ENCODE data around the gene SLC39A9. TPM values are rescaled to one million over a fixed set of nuclear protein-coding genes. Genes with fewer than 3 reads are reported as not detected.

The SLC39A9 gene
- total RNA-seq = 86.3 and 91.2 TPM in 2 replicates

DNA sequence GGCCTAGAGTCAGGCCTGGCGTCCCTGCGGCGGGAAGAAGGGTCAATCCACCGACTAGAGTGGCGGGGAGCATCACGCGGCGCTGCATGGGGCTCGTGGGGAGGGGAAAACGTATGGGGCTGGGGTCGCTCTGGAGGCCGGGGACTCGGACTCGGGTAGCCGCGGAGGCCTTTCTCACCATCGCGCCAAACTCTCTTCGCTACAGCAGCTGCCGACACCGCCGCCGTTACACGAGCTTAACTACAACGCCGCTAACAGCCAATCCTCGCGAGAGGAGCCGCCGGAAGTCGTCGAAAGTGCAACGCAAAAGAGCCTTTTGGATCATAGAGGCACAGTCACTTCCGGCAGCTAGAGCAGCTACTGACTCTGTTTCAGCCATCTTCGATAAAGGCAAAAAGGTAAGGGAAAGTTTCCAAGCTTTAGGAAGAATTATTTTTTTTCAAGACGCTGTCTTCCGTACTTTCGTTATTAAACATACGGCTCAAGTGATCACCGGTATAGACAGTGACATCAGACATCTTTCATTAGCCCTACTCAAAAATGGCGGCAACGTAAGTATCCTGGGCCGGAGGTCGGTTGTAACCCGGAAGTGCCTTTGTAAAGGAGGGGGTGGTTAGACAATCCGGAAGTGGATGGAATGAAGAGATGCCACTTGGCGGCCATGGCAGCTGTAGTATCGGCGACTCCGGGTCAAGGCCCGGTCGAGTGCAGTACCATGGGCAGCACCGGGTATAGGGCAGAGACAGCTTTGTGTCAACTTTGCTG lies at the start of gene SLC39A9, which contains the start of gene ERH:
TSS of gene SLC39A9 (plus strand) at position 640 of the 765 bp plus-strand sequence. CDS start 678 bp downstream, outside the sequence.
TSS of gene ERH (minus strand) at position 247 of the 765 bp plus-strand sequence. CDS start at position 181, 66 bp downstream.

GRCh38 chr14:69484444-69485314 lies 86.2 kb downstream of the SLC39A9 start, which contains the start of gene PLEKHD1:
PLEKHD1 (plus strand) TSS chr14:69484728; CDS start chr14:69484966, 238 bp downstream.

Other genes with a start within 250 kb of the SLC39A9 start
- gene DCAF5, start 245.6 kb upstream of the SLC39A9 start, total RNA-seq = 10.3 and 15.7 TPM in 2 replicates
- 16.4 and 20.0 TPM in 2 replicates for gene EXD2, start 207.2 kb upstream of the SLC39A9 start, total RNA-seq
- gene GALNT16, start 138.5 kb upstream of the SLC39A9 start, total RNA-seq = 0.19 and 0.36 TPM in 2 replicates
- 216 and 360 TPM in 2 replicates for gene ERH, start 393 bp upstream of the SLC39A9 start, total RNA-seq
- under 0.01 TPM in 1 of 2 replicates, not detected in the other for gene PLEKHD1, start 86.0 kb downstream of the SLC39A9 start, total RNA-seq
- not detected in 2 replicates for gene CCDC177, start 176.2 kb downstream of the SLC39A9 start, total RNA-seq
- gene SUSD6, start 212.9 kb downstream of the SLC39A9 start, total RNA-seq = 9.0 and 14.2 TPM in 2 replicates